ENCODE results near the gene DNAJC8. TPM values are rescaled to one million over a fixed set of nuclear protein-coding genes. Genes with fewer than 3 reads are reported as not detected.
A peak's percentile ranks its signal among the peaks of the same experiment; 100 is the strongest.

The DNAJC8 gene
- total RNA-seq, 6 experiments from 2014 or later = 101 to 112 (median 105) TPM

DNA sequence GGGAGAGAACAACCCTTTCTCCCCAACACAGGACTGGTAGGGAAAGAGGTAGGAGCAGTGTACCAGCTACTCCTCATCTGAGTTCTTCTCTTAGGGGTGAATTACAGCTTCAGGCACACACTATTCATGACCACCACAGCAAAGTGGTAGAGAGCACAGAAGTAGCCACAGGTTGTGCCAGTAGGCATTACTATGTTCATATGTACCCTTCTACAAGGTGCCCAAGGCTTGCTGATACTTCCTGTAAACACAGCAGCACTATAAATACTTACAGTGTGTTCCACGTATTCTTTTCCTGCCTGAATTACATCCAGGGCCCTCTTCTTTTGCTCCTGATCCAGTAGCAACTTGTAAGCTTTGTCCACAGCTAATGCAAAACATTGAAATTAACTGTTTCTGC, 23.1 kb downstream of the DNAJC8 start:
- H3K27ac Mint-ChIP-seq = no peak overlapping the region
- no peaks in the 10 kb centered on the region for H3K4me1 Mint-ChIP-seq (ENCODE audit: low read depth)
- peaks cover 4% of the 10 kb centered on the region; the same call in 1 of the 2 replicates for H3K36me3 Mint-ChIP-seq (ENCODE audit: low read depth)
- TF ChIP-seq, protein P1, sequence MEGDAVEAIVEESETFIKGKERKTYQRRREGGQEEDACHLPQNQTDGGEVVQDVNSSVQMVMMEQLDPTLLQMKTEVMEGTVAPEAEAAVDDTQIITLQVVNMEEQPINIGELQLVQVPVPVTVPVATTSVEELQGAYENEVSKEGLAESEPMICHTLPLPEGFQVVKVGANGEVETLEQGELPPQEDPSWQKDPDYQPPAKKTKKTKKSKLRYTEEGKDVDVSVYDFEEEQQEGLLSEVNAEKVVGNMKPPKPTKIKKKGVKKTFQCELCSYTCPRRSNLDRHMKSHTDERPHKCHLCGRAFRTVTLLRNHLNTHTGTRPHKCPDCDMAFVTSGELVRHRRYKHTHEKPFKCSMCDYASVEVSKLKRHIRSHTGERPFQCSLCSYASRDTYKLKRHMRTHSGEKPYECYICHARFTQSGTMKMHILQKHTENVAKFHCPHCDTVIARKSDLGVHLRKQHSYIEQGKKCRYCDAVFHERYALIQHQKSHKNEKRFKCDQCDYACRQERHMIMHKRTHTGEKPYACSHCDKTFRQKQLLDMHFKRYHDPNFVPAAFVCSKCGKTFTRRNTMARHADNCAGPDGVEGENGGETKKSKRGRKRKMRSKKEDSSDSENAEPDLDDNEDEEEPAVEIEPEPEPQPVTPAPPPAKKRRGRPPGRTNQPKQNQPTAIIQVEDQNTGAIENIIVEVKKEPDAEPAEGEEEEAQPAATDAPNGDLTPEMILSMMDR (IDR thresholded peaks at IDR 0.05) = no peak
- no peaks in the 10 kb centered on the region for H3K27me3 Mint-ChIP-seq (ENCODE audit: insufficient read depth)
- no peaks in the 10 kb centered on the region for H3K9me3 Mint-ChIP-seq
- H3K4me3 Mint-ChIP-seq = no peak overlapping the region
- DNase-seq = no peak

DNA sequence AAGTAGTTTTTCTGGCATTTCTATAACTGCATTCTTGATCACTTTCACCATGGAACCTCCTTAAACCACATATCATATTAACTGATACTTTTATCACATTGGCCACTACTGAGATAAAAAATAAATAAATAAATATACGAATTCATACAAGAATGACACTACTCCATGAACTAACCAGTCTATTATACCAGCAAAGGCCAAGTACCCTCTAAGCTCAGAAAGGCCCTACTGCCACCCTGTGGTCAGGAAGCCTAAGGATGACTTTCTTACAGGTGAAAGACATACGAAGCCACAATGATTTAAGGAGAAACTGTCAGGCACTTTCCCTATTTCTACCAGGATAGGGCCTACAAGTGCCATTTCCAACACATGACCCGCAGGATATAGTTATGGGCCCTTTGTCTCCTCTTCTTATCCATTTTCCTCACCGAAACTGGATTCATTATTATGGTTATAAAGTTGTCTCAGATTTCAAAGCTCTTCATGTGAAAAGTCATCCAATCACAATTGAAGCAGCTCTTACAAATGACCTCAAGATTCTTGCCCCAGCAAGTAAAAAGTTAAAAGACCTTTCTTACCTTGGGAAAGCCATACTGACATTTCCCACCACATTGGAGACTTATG, 23.9 kb downstream of the DNAJC8 start:
- DNase-seq = peak; percentile 62
- Mint-ChIP-seq H3K36me3 (ENCODE audit: low read depth) (peaks cover 5% of the 10 kb centered on the region), H3K4me3 (no peak overlapping the region), H3K4me1 (ENCODE audit: low read depth) (no peaks in the 10 kb centered on the region), H3K27me3 (ENCODE audit: insufficient read depth) (no peaks in the 10 kb centered on the region), H3K27ac (no peak overlapping the region), H3K9me3 (no peaks in the 10 kb centered on the region)
- TF ChIP-seq, protein P1 (IDR thresholded peaks at IDR 0.05) = peak; percentile 83

DNA sequence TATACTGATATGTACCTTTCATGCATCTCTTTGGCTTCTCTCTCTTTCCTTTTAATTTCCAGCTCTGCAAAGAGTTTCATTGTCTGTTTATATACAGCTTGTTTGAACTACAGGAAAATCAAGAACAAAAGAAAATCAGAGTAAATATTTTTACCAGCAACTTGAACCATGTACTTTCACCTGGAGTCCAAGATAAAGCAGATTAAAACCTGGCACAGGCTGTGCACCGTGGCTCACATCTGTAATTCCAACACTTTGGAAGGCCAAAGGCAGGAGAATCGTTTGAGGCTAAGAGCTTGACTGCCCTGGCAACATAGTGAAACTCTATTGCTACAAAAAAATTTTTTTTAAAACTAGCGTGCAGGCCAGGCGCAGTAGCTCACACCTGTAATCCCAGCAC, 27.6 kb downstream of the DNAJC8 start:
- H3K9me3 Mint-ChIP-seq = no peaks in the 10 kb centered on the region
- TF ChIP-seq, protein P1 (IDR thresholded peaks at IDR 0.05) = no peak
- H3K4me3 Mint-ChIP-seq = no peak overlapping the region
- H3K27ac Mint-ChIP-seq = no peak overlapping the region
- H3K4me1 Mint-ChIP-seq (ENCODE audit: low read depth) = no peaks in the 10 kb centered on the region
- no peak for DNase-seq
- H3K36me3 Mint-ChIP-seq (ENCODE audit: low read depth) = peaks cover 14% of the 10 kb centered on the region
- H3K27me3 Mint-ChIP-seq (ENCODE audit: insufficient read depth) = no peaks in the 10 kb centered on the region

DNA sequence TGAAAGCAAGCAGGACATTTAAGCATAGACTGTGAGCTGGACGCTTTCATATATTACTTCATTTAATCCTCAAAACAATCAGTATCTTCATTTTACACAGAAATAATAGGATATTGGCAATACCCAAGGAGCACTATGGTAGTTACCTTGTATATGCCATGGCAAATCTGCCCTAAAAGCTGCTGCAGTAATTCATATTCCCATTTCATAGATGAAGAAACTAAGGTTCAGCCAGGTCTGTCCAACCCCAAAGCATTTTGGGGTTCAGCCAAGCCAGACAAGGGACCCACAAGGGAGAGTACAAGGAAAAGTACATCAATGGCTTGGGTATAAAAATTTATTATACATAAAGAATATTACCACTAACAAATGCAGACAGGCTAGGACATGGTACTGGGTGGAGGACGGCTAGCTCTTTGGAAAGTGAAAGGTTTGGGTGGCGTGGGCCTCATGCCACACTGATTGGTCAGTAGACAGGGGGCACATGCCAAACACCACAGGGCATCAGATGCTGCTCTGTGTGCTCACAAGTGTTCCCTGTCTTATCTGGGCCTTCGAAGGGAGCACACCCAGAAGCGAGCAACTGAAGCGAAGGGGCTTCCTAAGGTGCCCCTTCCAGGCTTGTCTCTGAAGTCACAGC, 32.5 kb downstream of the DNAJC8 start:
- no peak for DNase-seq
- TF ChIP-seq, protein P1 (IDR thresholded peaks at IDR 0.05) = no peak
- H3K4me3 Mint-ChIP-seq = no peak overlapping the region
- H3K27ac Mint-ChIP-seq = no peak overlapping the region
- H3K9me3 Mint-ChIP-seq = no peaks in the 10 kb centered on the region
- H3K27me3 Mint-ChIP-seq (ENCODE audit: insufficient read depth) = peaks cover 2% of the 10 kb centered on the region
- H3K4me1 Mint-ChIP-seq (ENCODE audit: low read depth) = no peaks in the 10 kb centered on the region
- peaks cover 20% of the 10 kb centered on the region for H3K36me3 Mint-ChIP-seq (ENCODE audit: low read depth)

DNA sequence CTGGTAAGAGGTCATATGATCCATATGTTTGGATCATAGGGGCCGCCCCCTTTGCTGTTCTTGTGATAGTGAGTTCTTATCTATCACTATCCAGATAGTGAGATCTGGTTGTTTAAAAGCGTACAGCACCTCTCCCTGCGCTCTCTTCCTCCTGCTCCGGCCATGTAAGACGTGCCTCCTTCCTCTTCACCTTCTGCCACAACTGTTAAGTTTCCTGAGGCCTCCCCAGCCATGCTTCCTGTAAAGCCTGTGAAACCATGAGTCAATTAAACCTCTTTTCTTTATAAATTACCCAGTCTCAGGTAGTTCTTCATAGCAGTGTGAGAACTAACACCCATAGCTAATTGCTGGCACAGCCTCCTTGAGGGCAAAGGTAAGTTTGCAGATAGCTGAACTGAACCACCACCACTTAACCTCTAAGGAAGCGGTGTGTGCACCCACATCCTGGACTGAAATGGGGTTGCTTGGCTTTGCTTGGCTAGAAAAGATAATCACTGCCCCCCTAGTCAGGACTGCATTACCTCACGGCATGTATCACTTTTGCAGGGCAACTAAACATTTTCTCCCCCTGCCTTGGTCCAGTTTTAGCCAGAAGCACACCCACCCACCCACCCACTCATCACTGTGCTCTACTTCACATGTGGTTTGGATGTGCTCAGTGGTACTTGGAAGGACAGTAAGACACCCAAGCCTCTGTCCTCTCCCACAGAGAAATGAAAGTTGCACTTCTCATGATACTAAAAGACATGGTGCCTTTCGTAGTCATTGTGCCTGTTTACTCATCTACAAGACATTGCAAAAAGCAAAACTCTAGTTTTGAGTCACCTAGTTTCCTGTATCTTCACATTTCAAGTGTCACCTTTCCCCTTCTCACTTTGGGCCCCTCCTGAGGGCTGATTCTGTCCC, 33.2 kb downstream of the DNAJC8 start:
- no peak overlapping the region for H3K27ac Mint-ChIP-seq

More for the DNA sequence above, 33.2 kb downstream of the DNAJC8 start:
- H3K4me1 Mint-ChIP-seq (ENCODE audit: low read depth) = no peaks in the 10 kb centered on the region
- TF ChIP-seq, protein P1 (IDR thresholded peaks at IDR 0.05) = no peak
- H3K9me3 Mint-ChIP-seq = no peaks in the 10 kb centered on the region
- H3K4me3 Mint-ChIP-seq = no peak overlapping the region
- H3K27me3 Mint-ChIP-seq (ENCODE audit: insufficient read depth) = peaks cover 2% of the 10 kb centered on the region
- peaks cover 20% of the 10 kb centered on the region for H3K36me3 Mint-ChIP-seq (ENCODE audit: low read depth)
- DNase-seq = no peak
